MM.1S (cell line): Measurements from ENCODE around the gene FNTB.

ENCODE experiments used
- DNase-seq: peaks from one replicate; pipeline ENCODE4 v3.0.0-alpha.2; 2015
- H2AFZ ChIP-seq: fragments of 300-600 bp; sonication (generic); 2 replicates; pipeline ENCODE4 v1.6.0; 2016; ENCODE audit warnings: antibody characterized with exemption, low read length
- H3F3A ChIP-seq: fragments of 300-600 bp; sonication (generic); 2 replicates; pipeline ENCODE4 v1.6.1; 2016; ENCODE audit warnings: mild to moderate bottlenecking, antibody characterized with exemption, low read length, moderate library complexity, mixed read lengths; ENCODE audit not compliant: insufficient read depth
- H3K27ac ChIP-seq: fragments of 300-600 bp; sonication (generic); 2 replicates; pipeline ENCODE4 v1.5.1; 2016; ENCODE audit warnings: mild to moderate bottlenecking, low read length
- H3K27me3 ChIP-seq: fragments of 300-600 bp; sonication (generic); replicated peaks from 2 replicates; pipeline ENCODE4 v1.6.0; 2016; ENCODE audit warnings: low read length; ENCODE audit not compliant: insufficient read depth
- H3K36me3 ChIP-seq: fragments of 300-600 bp; sonication (generic); replicated peaks from 2 replicates; pipeline ENCODE4 v1.6.1; 2016; ENCODE audit warnings: mild to moderate bottlenecking, low read length, mixed read lengths; ENCODE audit not compliant: insufficient read depth
- H3K4me1 ChIP-seq: fragments of 300-600 bp; sonication (generic); 2 replicates; pipeline ENCODE4 v1.6.1; 2016; ENCODE audit warnings: low read length, mixed read lengths
- H3K4me2 ChIP-seq: fragments of 300-600 bp; sonication (generic); 2 replicates; pipeline ENCODE4 v1.6.0; 2016; ENCODE audit warnings: low read depth, low read length
- H3K4me3 ChIP-seq: fragments of 300-600 bp; sonication (generic); 2 replicates; pipeline ENCODE4 v1.5.1; 2016; ENCODE audit warnings: low read length, mixed read lengths
- H3K79me2 ChIP-seq: fragments of 300-600 bp; sonication (generic); 2 replicates; pipeline ENCODE4 v1.6.1; 2016; ENCODE audit warnings: mixed run types, low read length, mixed read lengths
- H3K9ac ChIP-seq: fragments of 300-600 bp; sonication (generic); 2 replicates; pipeline ENCODE4 v1.6.1; 2016; ENCODE audit warnings: low read length, mixed read lengths
- H3K9me2 ChIP-seq: fragments of 300-600 bp; sonication (generic); replicated peaks from 2 replicates; pipeline ENCODE4 v1.6.1; 2016; ENCODE audit warnings: mild to moderate bottlenecking, low read length, mixed read lengths; ENCODE audit not compliant: insufficient read depth
- H3K9me3 ChIP-seq: fragments of 300-600 bp; sonication (generic); replicated peaks from 2 replicates; pipeline ENCODE4 v1.6.1; 2016; ENCODE audit warnings: mild to moderate bottlenecking, low read length, mixed read lengths; ENCODE audit not compliant: insufficient read depth
- H4K20me1 ChIP-seq: fragments of 300-600 bp; sonication (generic); 2 replicates; pipeline ENCODE4 v1.6.1; 2016; ENCODE audit warnings: mild to moderate bottlenecking, low read length, moderate library complexity, mixed read lengths; ENCODE audit not compliant: insufficient read depth
- CTCF ChIP-seq: fragments of 300-600 bp; sonication (generic); IDR thresholded peaks from 2 replicates; pipeline ENCODE4 v1.5.1; 2016; ENCODE audit warnings: antibody characterized with exemption, low read length, mixed read lengths
- EZH2 ChIP-seq: fragments of 300-600 bp; sonication (generic); optimal IDR thresholded peaks from 2 replicates; pipeline ENCODE3; 2017; ENCODE audit warnings: low read depth, mild to moderate bottlenecking, antibody characterized with exemption, low read length, mixed read lengths
- EZH2phosphoT487 ChIP-seq: fragments of 300-600 bp; sonication (generic); IDR thresholded peaks from 2 replicates; pipeline ENCODE4 v1.6.1; 2018; ENCODE audit warnings: antibody characterized with exemption, low read length

FNTB gene

DNA sequence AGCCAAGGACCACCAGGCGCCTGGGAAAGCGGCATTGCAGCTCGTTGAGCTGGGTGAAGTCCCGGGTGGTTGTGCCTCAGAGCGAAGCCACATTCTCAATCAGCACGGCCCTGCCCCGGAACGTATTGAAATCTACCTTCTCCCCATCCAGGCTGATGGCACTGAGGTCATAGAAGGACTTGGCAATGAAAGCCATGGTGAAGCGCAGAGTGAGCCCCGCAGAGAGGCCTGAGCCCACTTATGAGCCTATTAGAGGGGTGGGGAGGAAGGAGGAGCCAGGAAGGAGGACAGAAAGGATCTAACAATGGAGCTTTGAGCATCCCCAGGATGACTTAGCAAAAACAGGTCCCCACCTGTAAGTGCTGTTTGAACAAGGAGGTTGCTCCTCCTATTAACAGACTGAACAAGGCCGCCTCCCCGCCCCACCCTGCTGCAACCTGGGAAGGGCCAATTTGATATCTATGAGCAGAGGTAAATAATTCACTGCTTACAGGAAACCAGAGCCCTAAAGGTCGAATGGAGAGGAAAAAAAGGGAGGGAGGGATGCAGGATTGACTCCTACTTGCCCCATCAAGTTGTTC is 44.1 kb upstream of the FNTB start, which contains the start of gene GPX2:
Gene GPX2, minus strand, starts transcription at position 215 of the 581 bp plus-strand sequence. Its CDS starts 19 bp downstream, at position 196.
- TF ChIP-seq EZH2, result no peak
- no peak for TF ChIP-seq CTCF
- no peak for TF ChIP-seq EZH2phosphoT487
- Histone ChIP-seq H3K27ac (no peak within 1 kb of the TSS), H3K27me3 (no peaks in the 10 kb centered on the region), H3K4me1 (peaks cover 5% of the 10 kb centered on the region), H3K79me2 (peaks cover 7% of the 10 kb centered on the region), H3K36me3 (no peaks in the 10 kb centered on the region), H3F3A (peaks cover 1% of the 10 kb centered on the region; the same call in 1 of the 2 replicates), H3K9me2 (no peaks in the 10 kb centered on the region), H3K4me3 (no peak within 1 kb of the TSS), H4K20me1 (no peaks in the 10 kb centered on the region), H2AFZ (no peak within 1 kb of the TSS), H3K4me2 (no peak within 1 kb of the TSS), H3K9ac (no peak within 1 kb of the TSS), H3K9me3 (no peaks in the 10 kb centered on the region)
- no peak for DNase-seq

DNA sequence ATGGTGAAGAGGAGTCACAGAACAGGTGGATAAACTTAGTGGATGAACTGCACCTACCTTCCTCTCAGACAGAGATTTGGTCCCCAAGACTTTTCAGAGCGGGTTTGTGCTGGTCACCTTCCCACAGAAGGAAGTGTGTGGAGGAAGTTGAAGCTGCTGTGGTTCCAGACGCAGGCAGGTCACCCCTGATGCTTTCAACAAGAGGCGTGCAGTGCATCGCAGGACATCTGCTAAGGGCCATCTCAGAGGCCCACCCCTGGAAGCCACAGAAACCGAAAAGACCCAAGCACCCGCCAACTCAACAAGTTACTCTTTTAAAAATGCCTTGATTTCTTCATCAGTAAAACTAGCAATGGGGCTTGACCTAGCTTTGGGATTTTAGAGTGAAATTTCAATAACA is 43.1 kb upstream of the FNTB start:
- Histone ChIP-seq H3K4me3 (no peak overlapping the region), H3K36me3 (no peaks in the 10 kb centered on the region), H3K27ac (no peak overlapping the region), H3F3A (no peaks in the 10 kb centered on the region), H3K9me3 (no peaks in the 10 kb centered on the region), H3K9ac (no peak overlapping the region), H3K4me2 (no peak overlapping the region), H4K20me1 (no peaks in the 10 kb centered on the region), H3K27me3 (no peaks in the 10 kb centered on the region), H2AFZ (no peak overlapping the region), H3K79me2 (peaks cover 7% of the 10 kb centered on the region), H3K9me2 (no peaks in the 10 kb centered on the region), H3K4me1 (no peaks in the 10 kb centered on the region)
- no peak for DNase-seq
- no peak for TF ChIP-seq EZH2phosphoT487
- no peak for TF ChIP-seq EZH2
- TF ChIP-seq CTCF, result no peak

DNA sequence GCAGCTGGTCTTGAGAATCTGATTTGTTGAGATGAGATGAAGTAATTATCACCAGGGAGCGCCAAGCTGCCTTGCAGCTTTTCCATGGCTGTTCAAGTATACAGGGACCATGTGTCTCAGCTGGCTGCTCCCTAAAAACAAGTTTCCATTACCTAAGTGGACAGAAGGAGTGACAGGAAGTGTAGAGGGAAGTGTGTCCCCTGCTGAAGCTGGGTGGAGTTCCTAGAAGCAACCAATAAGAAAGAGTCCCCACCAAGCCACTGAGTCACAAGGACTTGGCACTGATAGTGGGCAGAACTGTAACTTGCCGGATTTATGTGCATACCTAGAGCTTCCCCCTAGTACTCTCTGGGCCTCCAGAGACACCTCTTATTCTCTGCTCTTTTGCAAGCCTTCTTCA is 42.7 kb upstream of the FNTB start:
- no peak overlapping the region for H3K9ac ChIP-seq
- H3K27me3 ChIP-seq, result no peaks in the 10 kb centered on the region
- no peaks in the 10 kb centered on the region for H3K36me3 ChIP-seq
- H3K27ac ChIP-seq, result no peak overlapping the region
- DNase-seq, result no peak
- H3K4me1 ChIP-seq, result no peaks in the 10 kb centered on the region
- no peaks in the 10 kb centered on the region for H4K20me1 ChIP-seq
- no peak overlapping the region for H2AFZ ChIP-seq
- H3F3A ChIP-seq, result no peaks in the 10 kb centered on the region
- H3K4me2 ChIP-seq, result no peak overlapping the region
- H3K4me3 ChIP-seq, result no peak overlapping the region
- TF ChIP-seq EZH2phosphoT487 (no peak), EZH2 (no peak), CTCF (no peak)
- H3K9me3 ChIP-seq, result no peaks in the 10 kb centered on the region
- no peaks in the 10 kb centered on the region for H3K9me2 ChIP-seq
- H3K79me2 ChIP-seq, result peaks cover 2% of the 10 kb centered on the region
